Naive thymus-derived CD8-positive, alpha-beta T cell (primary cell): ENCODE measurements around the gene SLC34A1. TPM values are rescaled to one million over a fixed set of nuclear protein-coding genes. Genes with fewer than 3 reads are reported as not detected.
"Not testable (repeated sequence)": the region's sequence is repeated elsewhere in the genome, so short reads cannot be mapped to it uniquely, and the experiment has no call there.

Source experiments
- ATAC-seq, 2 donors: fragments of 150-1000 bp; cut with Tn5 transposase in 1 of 2; sonication (Bioruptor Pico), chemical (Tn5 transposase) in 1 of 2; 1 replicate in 1 of 2; 2 replicates in 1 of 2; pipeline ENCODE4 v1.10.0; 2021; ENCODE audit warnings: mild to moderate bottlenecking in 2 of 2, moderate library complexity in 2 of 2
- POLR2A ChIA-PET: fragments of 350-600 bp; sonication (Branson Sonifier 250); formaldehyde crosslinking; loops from one replicate; lab custom pipeline; 2021; ENCODE audit warnings: antibody characterized with exemption; lab: Charles Lee
- DNase-seq, 10 donors: peaks; one replicate each; pipeline versions ENCODE4 v3.0.0 to v3.0.0-alpha.2; 2020 to 2022
- H3K27ac Mint-ChIP-seq, 10 donors: one replicate each; pipeline ENCODE4 v1.8.0; 2020 to 2022; ENCODE audit warnings: mild to moderate bottlenecking in 10 of 10, mixed read lengths in 10 of 10, moderate library complexity in 4 of 10, inconsistent platforms in 1 of 10
- H3K27me3 Mint-ChIP-seq, 5 donors: one replicate each; pipeline ENCODE4 v1.8.0; 2021 to 2022; ENCODE audit warnings: mixed read lengths in 5 of 5
- H3K36me3 Mint-ChIP-seq, 3 donors: one replicate each; pipeline ENCODE4 v1.8.0; 2020 to 2022; ENCODE audit warnings: mixed read lengths in 3 of 3, mild to moderate bottlenecking in 2 of 3, inconsistent platforms in 1 of 3
- H3K4me1 Mint-ChIP-seq, 4 donors: one replicate each; pipeline ENCODE4 v1.8.0; 2021 to 2022; ENCODE audit warnings: mixed read lengths in 4 of 4
- H3K4me3 Mint-ChIP-seq, 10 donors: one replicate each; pipeline ENCODE4 v1.8.0; 2020 to 2022; ENCODE audit warnings: mild to moderate bottlenecking in 10 of 10, mixed read lengths in 10 of 10, moderate library complexity in 6 of 10, inconsistent platforms in 1 of 10
- H3K9me3 Mint-ChIP-seq, 9 donors: one replicate each; pipeline ENCODE4 v1.8.0; 2020 to 2022; ENCODE audit warnings: mixed read lengths in 9 of 9, mild to moderate bottlenecking in 3 of 9, inconsistent platforms in 1 of 9, moderate library complexity in 1 of 9
- polyA plus RNA-seq, 3 donors: library from polyadenylated mRNA; unstranded; fragments of 300-500 nt; fragmentation: Illumina TruSeq; gene quantifications; one replicate each; pipeline ENCODE4 v1.2.3, GENCODE V29; 2021
- total RNA-seq, 8 experiments: library from RNA in 2 of 8; stranded (reverse) in 2 of 8; gene quantifications; one replicate each; pipeline ENCODE4 v1.2.3 and lab custom pipeline; 2021 to 2026

Gene SLC34A1
- total and polyA plus RNA-seq, 5 experiments from 2014 or later: 0.16 to 0.25 TPM; not detected in 3

GRCh38 chr5:177356746-177357145, 27.5 kb upstream of the SLC34A1 start:
- POLR2A ChIA-PET: interaction anchor here (0.5 to 12.6 kb wide), 12 partner anchors 13 to 241 kb away, joined by 3 to 247 read pairs (median 4); partner anchors contain the start of gene GRK6

GRCh38 chr5:177357146-177357458, 27.1 kb upstream of the SLC34A1 start:
- H3K4me1 Mint-ChIP-seq: peaks cover 40 to 79% (median 75%) of the 10 kb centered on the region in 4 donors
- no peaks in the 10 kb centered on the region for H3K27me3 Mint-ChIP-seq
- peak overlapping the region; percentile 90 to 99 (median 94) for H3K27ac Mint-ChIP-seq
- DNase-seq: peak in 1 of 10 donors; percentile 7
- peaks cover 0 to 10% (median 1%) of the 10 kb centered on the region in 3 donors for H3K36me3 Mint-ChIP-seq
- POLR2A ChIA-PET: interaction anchor here (0.5 to 12.6 kb wide), 8 partner anchors 12 to 132 kb away, joined by 3 to 247 read pairs (median 5); partner anchors contain the start of gene GRK6
- peak in 1 of 2 donors; percentile 12 for ATAC-seq
- H3K4me3 Mint-ChIP-seq: peak overlapping the region; percentile 81 to 98 (median 86)
- H3K9me3 Mint-ChIP-seq: peaks cover 0 to 2% (median 0%) of the 10 kb centered on the region in 9 donors

More at GRCh38 chr5:177356746-177357145, 27.5 kb upstream of the SLC34A1 start:
- Mint-ChIP-seq H3K4me1 (peaks cover 38 to 79% (median 75%) of the 10 kb centered on the region in 4 donors), H3K4me3 (peak overlapping the region; percentile 81 to 98 (median 86)), H3K27ac (peak overlapping the region; percentile 90 to 99 (median 94)), H3K27me3 (no peaks in the 10 kb centered on the region), H3K36me3 (peaks cover 0 to 8% (median 1%) of the 10 kb centered on the region in 3 donors), H3K9me3 (peaks cover 0 to 2% (median 0%) of the 10 kb centered on the region in 9 donors)
- DNase-seq (peak in 1 of 10 donors; percentile 18), ATAC-seq (no peak)

- ATAC-seq (peak; percentile 87 to 93), DNase-seq (peak; percentile 48 to 92 (median 73))
- POLR2A ChIA-PET: interaction anchor here (1.0 to 12.6 kb wide), 11 partner anchors 12 to 68 kb away, joined by 3 to 247 read pairs (median 5); partner anchors contain the start of genes GRK6 and SLC34A1
- peaks cover 44 to 84% (median 80%) of the 10 kb centered on the region in 4 donors for H3K4me1 Mint-ChIP-seq
- H3K27ac Mint-ChIP-seq: peak within 1 kb of the TSS; percentile 92 to 99 (median 96)
- peaks cover 0 to 15% (median 1%) of the 10 kb centered on the region in 3 donors for H3K36me3 Mint-ChIP-seq
- peak within 1 kb of the TSS; percentile 81 to 98 (median 86) for H3K4me3 Mint-ChIP-seq
- no peaks in the 10 kb centered on the region for H3K27me3 Mint-ChIP-seq
- H3K9me3 Mint-ChIP-seq: peaks cover 0 to 2% (median 0%) of the 10 kb centered on the region in 9 donors
These were observed 26.5 kb upstream of the SLC34A1 start, which contains the start of gene RGS14 for GRCh38 chr5:177357459-177358351. Gene RGS14 (plus strand): TSS chr5:177357924. CDS start chr5:177358025, 101 bp downstream.

GRCh38 chr5:177358370-177358819, 25.8 kb upstream of the SLC34A1 start:
- Mint-ChIP-seq H3K9me3 (peaks cover 0 to 2% (median 0%) of the 10 kb centered on the region in 9 donors), H3K27me3 (no peaks in the 10 kb centered on the region), H3K4me3 (peak overlapping the region; percentile 81 to 98 (median 86)), H3K4me1 (peaks cover 47 to 89% (median 82%) of the 10 kb centered on the region in 4 donors), H3K36me3 (peaks cover 0 to 16% (median 1%) of the 10 kb centered on the region in 3 donors), H3K27ac (peak overlapping the region; percentile 91 to 99 (median 95))
- no peak for DNase-seq
- POLR2A ChIA-PET: interaction anchor here (1.0 to 12.6 kb wide), 9 partner anchors 11 to 49 kb away, joined by 3 to 247 read pairs (median 5); partner anchors contain the start of gene SLC34A1
- no peak for ATAC-seq

GRCh38 chr5:177359451-177359851, 24.8 kb upstream of the SLC34A1 start:
- peak overlapping the region; percentile 81 to 98 (median 86) for H3K4me3 Mint-ChIP-seq
- ATAC-seq (no peak), DNase-seq (no peak)
- peaks cover 0 to 21% (median 1%) of the 10 kb centered on the region in 3 donors for H3K36me3 Mint-ChIP-seq
- peak overlapping the region; percentile 91 to 99 (median 95) for H3K27ac Mint-ChIP-seq
- POLR2A ChIA-PET: interaction anchor here (0.6 to 12.6 kb wide), 6 partner anchors 8 to 50 kb away, joined by 3 to 247 read pairs (median 6); partner anchors contain the start of genes LMAN2 and SLC34A1
- H3K27me3 Mint-ChIP-seq: no peaks in the 10 kb centered on the region
- H3K9me3 Mint-ChIP-seq: peaks cover 0 to 2% (median 0%) of the 10 kb centered on the region in 9 donors
- H3K4me1 Mint-ChIP-seq: peaks cover 48 to 92% (median 89%) of the 10 kb centered on the region in 4 donors

- Mint-ChIP-seq H3K36me3 (peaks cover 0 to 21% (median 1%) of the 10 kb centered on the region in 3 donors), H3K27ac (peak overlapping the region; percentile 91 to 99 (median 95)), H3K9me3 (peaks cover 0 to 2% (median 0%) of the 10 kb centered on the region in 9 donors), H3K4me1 (peaks cover 45 to 92% (median 89%) of the 10 kb centered on the region in 4 donors), H3K4me3 (peak overlapping the region; percentile 81 to 98 (median 86)), H3K27me3 (no peaks in the 10 kb centered on the region)
- no peak for DNase-seq
- POLR2A ChIA-PET: interaction anchor here (3.2 to 12.6 kb wide), 2 partner anchors 8 to 9 kb away, joined by 27 to 247 read pairs; partner anchors contain the start of gene LMAN2
- ATAC-seq: no peak
These were observed 24.4 kb upstream of the SLC34A1 start for GRCh38 chr5:177359860-177360259.

- POLR2A ChIA-PET: interaction anchor here (1.1 to 12.6 kb wide), 4 partner anchors 9 to 65 kb away, joined by 3 to 247 read pairs (median 15); partner anchors contain the start of gene LMAN2
- not testable (repeated sequence) for ATAC-seq, H3K27me3 Mint-ChIP-seq, DNase-seq, H3K9me3 Mint-ChIP-seq
- Mint-ChIP-seq H3K4me3 (peak overlapping the region; percentile 18 to 90 (median 81)), H3K27ac (peak overlapping the region in 8 of 10 donors; percentile 24 to 94 (median 90)), H3K36me3 (peaks cover 0 to 24% (median 0%) of the 10 kb centered on the region in 3 donors), H3K4me1 (peaks cover 47 to 90% (median 84%) of the 10 kb centered on the region in 4 donors)
These were observed 23.5 kb upstream of the SLC34A1 start for GRCh38 chr5:177360740-177361139.

- peak in 1 of 2 donors; percentile 15 for ATAC-seq
- POLR2A ChIA-PET: interaction anchor here (0.9 to 12.6 kb wide), 6 partner anchors 8 to 73 kb away, joined by 3 to 247 read pairs (median 4); partner anchors contain the start of genes GRK6 and LMAN2
These were observed 22.6 kb upstream of the SLC34A1 start for GRCh38 chr5:177361418-177362291.

GRCh38 chr5:177362292-177362609, 22.0 kb upstream of the SLC34A1 start:
- DNase-seq: no peak
- H3K36me3 Mint-ChIP-seq: peaks cover 0 to 33% (median 0%) of the 10 kb centered on the region in 3 donors
- H3K9me3 Mint-ChIP-seq: no peaks in the 10 kb centered on the region
- no peaks in the 10 kb centered on the region for H3K27me3 Mint-ChIP-seq
- H3K27ac Mint-ChIP-seq: peak overlapping the region; percentile 89 to 98 (median 94)
- no peak for ATAC-seq
- H3K4me1 Mint-ChIP-seq: peaks cover 42 to 78% (median 77%) of the 10 kb centered on the region in 4 donors
- POLR2A ChIA-PET: interaction anchor here (0.9 to 12.6 kb wide), 4 partner anchors 7 to 67 kb away, joined by 3 to 247 read pairs (median 16); partner anchors contain the start of genes GRK6 and LMAN2
- H3K4me3 Mint-ChIP-seq: peak overlapping the region; percentile 79 to 93 (median 88)

More at GRCh38 chr5:177361418-177362291, 22.6 kb upstream of the SLC34A1 start:
- Mint-ChIP-seq H3K9me3 (no peaks in the 10 kb centered on the region), H3K36me3 (peaks cover 0 to 31% (median 0%) of the 10 kb centered on the region in 3 donors), H3K4me1 (peaks cover 48 to 84% (median 80%) of the 10 kb centered on the region in 4 donors), H3K27me3 (no peaks in the 10 kb centered on the region), H3K27ac (peak overlapping the region; percentile 89 to 98 (median 94)), H3K4me3 (peak overlapping the region; percentile 79 to 93 (median 88))
- DNase-seq: no peak

- Mint-ChIP-seq H3K36me3 (peaks cover 0 to 33% (median 0%) of the 10 kb centered on the region in 3 donors), H3K27ac (peak overlapping the region; percentile 89 to 98 (median 94)), H3K27me3 (no peaks in the 10 kb centered on the region), H3K9me3 (no peaks in the 10 kb centered on the region), H3K4me3 (peak overlapping the region; percentile 79 to 93 (median 88)), H3K4me1 (peaks cover 38 to 73% (median 72%) of the 10 kb centered on the region in 4 donors)
- peak; percentile 36 to 78 (median 61) for DNase-seq
- POLR2A ChIA-PET: interaction anchor here (0.9 to 13.2 kb wide), 5 partner anchors 6 to 66 kb away, joined by 3 to 247 read pairs (median 27); partner anchors contain the start of genes LMAN2 and RGS14
- peak; percentile 67 for ATAC-seq
These were observed 21.4 kb upstream of the SLC34A1 start for GRCh38 chr5:177362610-177363507.
